Mesenchymal stem cell (in vitro differentiated cells and primary cell): ENCODE results near the gene COL1A2.

Source experiments
- DNase-seq: peaks from one replicate; pipeline ENCODE4 v3.0.0-alpha.2; 2013
- H2AFZ ChIP-seq: one replicate; pipeline ENCODE4 v1.6.1; 2013; ENCODE audit warnings: low read depth, mild to moderate bottlenecking, control low read depth, inconsistent platforms, low read length, moderate library complexity
- H2AK5ac ChIP-seq: 2 replicates; pipeline ENCODE4 v1.6.1; 2013; ENCODE audit warnings: low read length, moderate library complexity, mild to moderate bottlenecking, inconsistent platforms; ENCODE audit not compliant: severe bottlenecking
- H2BK120ac ChIP-seq: one replicate; pipeline ENCODE4 v1.6.1; 2013; ENCODE audit warnings: low read depth, mild to moderate bottlenecking, inconsistent platforms, low read length, moderate library complexity
- H2BK12ac ChIP-seq, 2 experiments: one replicate each; pipeline ENCODE4 v1.6.1; 2013; ENCODE audit warnings: inconsistent platforms in 2 of 2, low read length in 2 of 2, mild to moderate bottlenecking in 2 of 2, moderate library complexity in 2 of 2, control low read depth in 1 of 2
- H2BK15ac ChIP-seq: one replicate; pipeline ENCODE4 v1.6.1; 2013; ENCODE audit warnings: mild to moderate bottlenecking, low read depth, inconsistent platforms; ENCODE audit not compliant: poor library complexity, severe bottlenecking
- H2BK5ac ChIP-seq: 2 replicates; pipeline ENCODE4 v1.6.1; 2013; ENCODE audit warnings: low read depth, mild to moderate bottlenecking, low read length, control low read depth, inconsistent platforms; ENCODE audit not compliant: poor library complexity, severe bottlenecking
- H3K14ac ChIP-seq, 2 experiments: one replicate each; pipeline ENCODE4 v1.6.1; 2013; ENCODE audit warnings: inconsistent platforms in 2 of 2, low read length in 2 of 2, control low read depth in 1 of 2, mild to moderate bottlenecking in 1 of 2, moderate library complexity in 1 of 2
- H3K18ac ChIP-seq, 2 experiments: one replicate each; pipeline ENCODE4 v1.6.1; 2013; ENCODE audit warnings: inconsistent platforms in 2 of 2, low read length in 2 of 2, control low read depth in 1 of 2, low read depth in 1 of 2, mild to moderate bottlenecking in 1 of 2
- H3K23ac ChIP-seq, 2 experiments: one replicate each; pipeline ENCODE4 v1.6.1; 2013; ENCODE audit warnings: inconsistent platforms in 2 of 2, low read length in 2 of 2, mild to moderate bottlenecking in 2 of 2, moderate library complexity in 2 of 2, control low read depth in 1 of 2
- H3K27ac ChIP-seq: 2 replicates; pipeline ENCODE4 v1.5.1; 2013; ENCODE audit warnings: mild to moderate bottlenecking, moderate library complexity, low read length, control low read depth, inconsistent platforms; ENCODE audit not compliant: poor library complexity, severe bottlenecking
- H3K27me3 ChIP-seq, 2 experiments: 2 replicates each; pipeline versions ENCODE4 v1.6.1 to v1.7.0; 2013; ENCODE audit warnings: low read length in 2 of 2, mild to moderate bottlenecking in 2 of 2, moderate library complexity in 2 of 2, control low read depth in 1 of 2, inconsistent platforms in 1 of 2; ENCODE audit not compliant: control insufficient read depth in 1 of 2, insufficient read depth in 1 of 2
- H3K36me3 ChIP-seq, 2 experiments: 2 replicates each; pipeline versions ENCODE4 v1.6.1 to v1.7.0; 2013; ENCODE audit warnings: low read length in 2 of 2, control low read depth in 1 of 2, inconsistent platforms in 1 of 2, low read depth in 1 of 2, mild to moderate bottlenecking in 1 of 2; ENCODE audit not compliant: insufficient read depth in 2 of 2, control insufficient read depth in 1 of 2
- H3K4ac ChIP-seq, 2 experiments: one replicate each; pipeline ENCODE4 v1.6.1; 2013; ENCODE audit warnings: inconsistent platforms in 2 of 2, low read length in 2 of 2, mild to moderate bottlenecking in 2 of 2, moderate library complexity in 2 of 2, control low read depth in 1 of 2, low read depth in 1 of 2
- H3K4me1 ChIP-seq: 2 replicates; pipeline ENCODE4 v1.6.1; 2013; ENCODE audit warnings: low read depth, low read length, control low read depth; ENCODE audit not compliant: control insufficient read depth, insufficient read depth
- H3K4me2 ChIP-seq: 2 replicates; pipeline ENCODE4 v1.6.1; 2013; ENCODE audit warnings: low read length, mild to moderate bottlenecking, inconsistent platforms; ENCODE audit not compliant: poor library complexity, severe bottlenecking
- H3K4me3 ChIP-seq, 2 experiments: 2 replicates each; pipeline versions ENCODE4 v1.5.1 to v1.7.0; 2013; ENCODE audit warnings: low read length in 2 of 2, mild to moderate bottlenecking in 2 of 2, control low read depth in 1 of 2, low read depth in 1 of 2; ENCODE audit not compliant: insufficient read depth in 1 of 2
- H3K79me1 ChIP-seq: replicated peaks from 2 replicates; pipeline ENCODE4 v1.6.1; 2013; ENCODE audit warnings: mild to moderate bottlenecking, control low read depth, low read length, inconsistent platforms; ENCODE audit not compliant: poor library complexity, severe bottlenecking
- H3K9ac ChIP-seq: 2 replicates; pipeline ENCODE4 v1.7.0; 2013; ENCODE audit warnings: mild to moderate bottlenecking, low read length, moderate library complexity
- H3K9me3 ChIP-seq: 2 replicates; pipeline ENCODE4 v1.7.0; 2013; ENCODE audit warnings: mild to moderate bottlenecking, low read length; ENCODE audit not compliant: control insufficient read depth
- H4K8ac ChIP-seq: one replicate; pipeline ENCODE4 v1.6.1; 2013; ENCODE audit warnings: inconsistent platforms, mild to moderate bottlenecking, low read length, moderate library complexity
- H4K91ac ChIP-seq: one replicate; pipeline ENCODE4 v1.6.1; 2013; ENCODE audit warnings: mild to moderate bottlenecking, low read length, inconsistent platforms
- WGBS: methylation state at CpG from one replicate; pipeline ENCODE4 v1.1.7; 2013; ENCODE audit warnings: mixed read lengths; 5-methylcytosine and 5-hydroxymethylcytosine counted together

Gene COL1A2

GRCh38 chr7:94366163-94366562 lies 28.5 kb upstream of the COL1A2 start:
- Histone ChIP-seq H2BK12ac (no peak overlapping the region), H3K18ac (no peak overlapping the region), H3K27ac (no peak overlapping the region), H2AFZ (no peak overlapping the region), H3K9ac (no peak overlapping the region), H3K9me3 (no peaks in the 10 kb centered on the region), H3K4me3 (no peak overlapping the region), H4K91ac (no peak overlapping the region), H2BK120ac (no peak overlapping the region), H2AK5ac (no peak overlapping the region), H2BK15ac (no peak overlapping the region), H4K8ac (no peak overlapping the region), H2BK5ac (no peak overlapping the region), H3K4me1 (no peaks in the 10 kb centered on the region), H3K14ac (no peak overlapping the region), H3K4me2 (no peak overlapping the region), H3K4ac (no peak overlapping the region), H3K79me1 (no peaks in the 10 kb centered on the region), H3K23ac (no peak overlapping the region), H3K27me3 (no peaks in the 10 kb centered on the region), H3K36me3 (no peaks in the 10 kb centered on the region)
- no peak for DNase-seq
- 95% methylated on average over 3 of the region's 3 CpGs for WGBS

- Histone ChIP-seq H3K27ac (no peak overlapping the region), H3K36me3 (no peaks in the 10 kb centered on the region), H3K4me3 (no peak overlapping the region), H2AK5ac (no peak overlapping the region), H3K79me1 (no peaks in the 10 kb centered on the region), H2AFZ (no peak overlapping the region), H2BK5ac (no peak overlapping the region), H3K23ac (no peak overlapping the region), H3K4ac (no peak overlapping the region), H4K91ac (no peak overlapping the region), H3K4me1 (no peaks in the 10 kb centered on the region), H3K4me2 (no peak overlapping the region), H3K9ac (peak overlapping the region; percentile 90), H2BK12ac (no peak overlapping the region), H3K14ac (no peak overlapping the region), H3K27me3 (no peaks in the 10 kb centered on the region), H3K18ac (no peak overlapping the region), H2BK120ac (no peak overlapping the region), H3K9me3 (no peaks in the 10 kb centered on the region), H2BK15ac (no peak overlapping the region), H4K8ac (no peak overlapping the region)
- 63% methylated on average over 3 of the region's 4 CpGs for WGBS
- peak; percentile 50 for DNase-seq
Measured at GRCh38 chr7:94366832-94367231, 27.9 kb upstream of the COL1A2 start.

DNA sequence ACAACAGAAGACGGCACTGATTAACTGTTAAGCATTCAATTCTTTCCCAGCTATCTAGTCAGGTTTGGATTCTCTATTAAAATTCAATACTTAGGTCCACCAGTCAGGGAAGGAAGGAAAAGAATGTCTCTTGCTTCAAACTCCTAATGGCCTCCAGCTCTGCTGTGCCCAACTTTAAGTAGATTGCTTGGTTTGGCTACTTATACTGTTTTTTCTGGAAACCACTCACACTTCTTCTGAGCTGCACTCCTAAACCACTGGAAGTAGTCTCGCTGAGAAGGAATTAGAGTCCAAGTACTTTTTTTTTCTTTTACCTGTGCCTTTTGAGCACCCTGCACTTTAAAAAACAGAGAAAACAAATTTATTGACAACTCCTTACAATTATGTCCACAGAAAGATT lies 26.7 kb upstream of the COL1A2 start:
- WGBS: 91% methylated on average over 2 of the region's 2 CpGs
- no peaks in the 10 kb centered on the region for H3K27me3 ChIP-seq
- no peaks in the 10 kb centered on the region for H3K79me1 ChIP-seq
- H2BK12ac ChIP-seq: no peak overlapping the region
- H3K4me3 ChIP-seq: peak overlapping the region in 1 of 2 experiments; percentile 35
- no peak overlapping the region for H4K8ac ChIP-seq
- H2BK5ac ChIP-seq: no peak overlapping the region
- H3K14ac ChIP-seq: no peak overlapping the region
- no peak overlapping the region for H3K4me2 ChIP-seq
- no peak overlapping the region for H3K27ac ChIP-seq
- no peak overlapping the region for H2AFZ ChIP-seq
- H4K91ac ChIP-seq: no peak overlapping the region
- peak overlapping the region; percentile 9 for H2BK120ac ChIP-seq
- H2BK15ac ChIP-seq: no peak overlapping the region
- H3K18ac ChIP-seq: no peak overlapping the region
- H3K4me1 ChIP-seq: no peaks in the 10 kb centered on the region
- no peaks in the 10 kb centered on the region for H3K36me3 ChIP-seq
- peak overlapping the region; percentile 90 for H3K9ac ChIP-seq
- no peaks in the 10 kb centered on the region for H3K9me3 ChIP-seq
- DNase-seq: no peak
- H3K23ac ChIP-seq: no peak overlapping the region
- no peak overlapping the region for H3K4ac ChIP-seq
- H2AK5ac ChIP-seq: no peak overlapping the region

DNA sequence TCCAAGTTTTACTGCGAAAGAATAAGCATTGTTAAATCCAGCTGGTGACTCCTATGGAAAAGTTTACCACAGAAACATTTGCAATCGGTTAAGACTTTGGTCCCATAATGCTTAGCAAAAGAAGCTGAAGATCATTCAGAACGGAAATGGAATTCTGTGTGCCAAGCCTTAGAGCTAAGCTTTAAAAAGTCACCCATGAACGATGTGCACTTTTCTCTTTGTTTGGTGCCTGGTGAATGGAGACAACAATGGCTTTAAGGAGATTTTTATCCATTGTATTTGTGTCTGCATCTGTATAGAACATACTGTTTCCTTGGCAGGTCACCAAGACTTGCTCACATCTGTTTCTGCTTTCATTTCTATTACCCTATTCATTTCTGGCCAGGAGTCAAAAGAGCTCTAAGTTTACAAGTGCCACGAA lies 26.3 kb upstream of the COL1A2 start:
- Histone ChIP-seq H3K36me3 (no peaks in the 10 kb centered on the region), H3K18ac (peak overlapping the region in 1 of 2 experiments; percentile 8), H3K4me3 (peak overlapping the region in 1 of 2 experiments; percentile 35), H4K8ac (no peak overlapping the region), H3K14ac (no peak overlapping the region), H3K9ac (peak overlapping the region; percentile 90), H3K23ac (no peak overlapping the region), H4K91ac (no peak overlapping the region), H2AFZ (no peak overlapping the region), H3K79me1 (no peaks in the 10 kb centered on the region), H3K27ac (no peak overlapping the region), H3K4me2 (no peak overlapping the region), H3K9me3 (no peaks in the 10 kb centered on the region), H2BK120ac (no peak overlapping the region), H2BK5ac (no peak overlapping the region), H2AK5ac (no peak overlapping the region), H2BK12ac (no peak overlapping the region), H3K27me3 (no peaks in the 10 kb centered on the region), H3K4ac (peak overlapping the region in 1 of 2 experiments; percentile 9), H2BK15ac (no peak overlapping the region), H3K4me1 (no peaks in the 10 kb centered on the region)
- DNase-seq: peak; percentile 76
- 86% methylated on average over 4 of the region's 5 CpGs for WGBS
